Keratinocyte (primary cell): ENCODE data around the gene PTPN13.

ENCODE experiments used
- CTCF ChIP-seq, 3 experiments: IDR thresholded peaks in 1 of 3; conservative IDR thresholded peaks in 1 of 3; optimal IDR thresholded peaks in 1 of 3; 2 replicates in 2 of 3; 3 replicates in 1 of 3; pipeline versions ENCODE3 to v1.5.1; 2011; ENCODE audit warnings: low read length in 3 of 3, mild to moderate bottlenecking in 3 of 3, moderate library complexity in 2 of 3, control low read depth in 1 of 3, inconsistent platforms in 1 of 3; ENCODE audit not compliant: insufficient read depth in 2 of 3; ENCODE audit errors: extremely low read depth in 1 of 3
- EZH2 ChIP-seq: IDR thresholded peaks from one replicate; pipeline ENCODE4 v1.6.1; 2012; ENCODE audit warnings: inconsistent platforms, mild to moderate bottlenecking, low read length, moderate library complexity

DNA sequence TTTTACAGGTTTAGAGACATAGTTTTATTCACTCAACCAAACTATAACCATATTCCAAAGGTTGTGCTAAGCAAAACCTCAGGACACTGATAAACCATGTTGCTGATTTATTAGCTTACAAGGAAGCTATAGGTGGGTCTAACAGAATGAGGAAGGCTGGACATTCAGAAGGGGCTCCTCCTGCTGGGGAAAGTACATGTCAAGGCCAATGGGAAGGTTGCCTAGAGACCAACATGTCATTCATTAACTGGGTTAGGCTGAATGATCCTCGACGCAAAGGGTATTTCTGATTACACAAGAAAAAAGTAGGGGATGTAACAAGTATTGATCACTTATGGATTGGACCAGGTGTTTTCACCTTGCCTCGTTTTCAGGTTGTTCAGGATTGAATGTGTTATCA lies 224.7 kb downstream of the PTPN13 start:
- no peak for TF ChIP-seq CTCF (optimal IDR thresholded peaks at IDR 0.05 in 1 of 3, IDR thresholded peaks at IDR 0.05 in 1 of 3, conservative IDR thresholded peaks at IDR 0.05 in 1 of 3; ENCODE audit: extremely low read depth in 1 of 3, insufficient read depth in 2 of 3, low read length in 3 of 3)
- no peak for TF ChIP-seq EZH2
